SH-SY5Y (cell line): ENCODE results near the gene NDST4.

Experiments
- GATA2 ChIP-seq: IDR thresholded peaks from 2 replicates; pipeline ENCODE4 v1.6.1; 2011; ENCODE audit warnings: mild to moderate bottlenecking, low read depth, low read length
- GATA3 ChIP-seq: IDR thresholded peaks from 2 replicates; pipeline ENCODE4 v1.6.1; 2011; ENCODE audit warnings: low read depth, mild to moderate bottlenecking, low read length, moderate library complexity

- no peak for TF ChIP-seq GATA2
- no peak for TF ChIP-seq GATA3
Observed at GRCh38 chr4:115128037-115128436, 14.6 kb upstream of the NDST4 start.
